GM23248 (cell line): Measurements from ENCODE around the gene CCT2. TPM values are rescaled to one million over a fixed set of nuclear protein-coding genes. Genes with fewer than 3 reads are reported as not detected.

ENCODE experiments used
- DNase-seq: peaks from one replicate; pipeline ENCODE4 v3.0.0-alpha.2; 2015
- H2AFZ ChIP-seq: fragments of 200-600 bp; sonication (generic); 2 replicates; pipeline ENCODE4 v1.6.1; 2016; ENCODE audit warnings: antibody characterized with exemption
- H3F3A ChIP-seq: fragments of 200-600 bp; sonication (generic); 2 replicates; pipeline ENCODE4 v1.6.1; 2016; ENCODE audit warnings: mild to moderate bottlenecking, antibody characterized with exemption, mixed run types; ENCODE audit not compliant: insufficient read depth
- H3K27ac ChIP-seq: fragments of 200-600 bp; sonication (generic); 2 replicates; pipeline ENCODE4 v1.5.1; 2016; ENCODE audit warnings: mild to moderate bottlenecking
- H3K27me3 ChIP-seq: fragments of 200-600 bp; sonication (generic); replicated peaks from 2 replicates; pipeline ENCODE4 v1.6.1; 2016; ENCODE audit warnings: mild to moderate bottlenecking; ENCODE audit not compliant: insufficient read depth
- H3K36me3 ChIP-seq: fragments of 200-600 bp; sonication (generic); 2 replicates; pipeline ENCODE4 v1.6.1; 2016; ENCODE audit warnings: low read depth, mild to moderate bottlenecking
- H3K4me1 ChIP-seq: fragments of 200-600 bp; sonication (generic); 2 replicates; pipeline ENCODE4 v1.6.1; 2016; ENCODE audit warnings: mild to moderate bottlenecking; ENCODE audit not compliant: insufficient read depth
- H3K4me2 ChIP-seq: fragments of 200-600 bp; sonication (generic); one replicate; pipeline ENCODE4 v1.6.1; 2016; ENCODE audit warnings: mild to moderate bottlenecking; ENCODE audit not compliant: unreplicated experiment
- H3K4me3 ChIP-seq: fragments of 200-600 bp; sonication (generic); 2 replicates; pipeline ENCODE4 v1.5.1; 2016; ENCODE audit warnings: mild to moderate bottlenecking
- H3K79me2 ChIP-seq: fragments of 200-600 bp; sonication (generic); 2 replicates; pipeline ENCODE4 v1.6.1; 2016; ENCODE audit warnings: mild to moderate bottlenecking; ENCODE audit not compliant: insufficient read depth
- H3K9ac ChIP-seq: fragments of 200-600 bp; sonication (generic); 2 replicates; pipeline ENCODE4 v1.6.1; 2016; ENCODE audit warnings: mild to moderate bottlenecking
- H3K9me2 ChIP-seq: fragments of 200-600 bp; sonication (generic); 2 replicates; pipeline ENCODE4 v1.6.1; 2016; ENCODE audit warnings: mixed run types, mild to moderate bottlenecking, moderate library complexity; ENCODE audit not compliant: insufficient read depth
- H3K9me3 ChIP-seq: fragments of 200-600 bp; sonication (generic); one replicate; pipeline ENCODE4 v1.6.1; 2017; ENCODE audit warnings: low read depth
- H4K20me1 ChIP-seq: fragments of 200-600 bp; sonication (generic); 2 replicates; pipeline ENCODE4 v1.6.0; 2016; ENCODE audit not compliant: insufficient read depth
- EZH2 ChIP-seq: fragments of 200-600 bp; sonication (generic); IDR thresholded peaks from 2 replicates; pipeline ENCODE4 v1.6.1; 2018; ENCODE audit warnings: antibody characterized with exemption, mild to moderate bottlenecking; ENCODE audit not compliant: insufficient read depth, poor library complexity, severe bottlenecking
- EZH2phosphoT487 ChIP-seq: fragments of 200-600 bp; sonication (generic); IDR thresholded peaks from 2 replicates; pipeline ENCODE4 v1.6.1; 2018; ENCODE audit warnings: antibody characterized with exemption, moderate library complexity, mild to moderate bottlenecking, low read depth; ENCODE audit not compliant: insufficient read depth
- WGBS, 2 experiments: methylation state at CpG; one replicate each; pipeline ENCODE4 v1.1.6; 2015 to 2017; ENCODE audit warnings: low lambda C conversion rate in 2 of 2, low coverage in 1 of 2; ENCODE audit errors: missing lambda C conversion rate in 2 of 2; 5-methylcytosine and 5-hydroxymethylcytosine counted together
- in situ Hi-C: fragments of 300-500 bp; cut with MboI; formaldehyde crosslinking; loops from 2 replicates; pipeline ENCODE4 v1.15.0; 2020
- polyA plus RNA-seq: library from polyadenylated mRNA; unstranded; fragments of >200 nt; fragmentation: Nextera tagmentation; extraction: Ambion mirVana; gene quantifications from 2 replicates; pipeline ENCODE4 v1.2.1, GENCODE V29; 2016
- total RNA-seq: library from RNA; depleted of rRNA; stranded (reverse); fragments of >200 nt; shearing (Covaris generic); gene quantifications from 2 replicates; pipeline ENCODE4 v1.2.3, GENCODE V29; 2014

CCT2 gene
- total and polyA plus RNA-seq, 2 experiments from 2014 or later, result 157 to 171 TPM

DNA sequence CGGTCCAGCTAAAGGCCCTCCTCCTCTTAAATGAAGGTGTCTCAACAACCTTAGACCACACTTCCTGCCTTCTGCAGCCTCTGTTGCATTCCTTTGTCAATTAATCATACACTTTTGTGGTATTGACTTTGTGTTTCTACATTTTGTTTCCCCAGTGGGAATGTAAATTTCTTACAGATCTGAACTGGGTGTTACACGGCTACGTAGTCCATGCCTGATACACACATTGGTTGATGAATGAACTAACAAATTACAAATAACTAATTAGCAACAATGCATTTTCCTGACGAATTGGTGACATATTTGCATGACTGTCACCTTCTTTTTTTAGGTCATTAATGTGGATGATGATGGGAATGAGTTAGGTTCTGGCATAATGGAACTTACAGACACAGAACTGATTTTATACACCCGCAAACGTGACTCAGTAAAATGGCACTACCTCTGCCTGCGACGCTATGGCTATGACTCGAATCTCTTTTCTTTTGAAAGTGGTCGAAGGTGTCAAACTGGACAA is 15.2 kb upstream of the CCT2 start:
- Histone ChIP-seq H3K27me3 (no peaks in the 10 kb centered on the region), H3K9ac (no peak overlapping the region), H3K36me3 (peaks cover 43% of the 10 kb centered on the region), H4K20me1 (no peaks in the 10 kb centered on the region), H3K9me2 (no peaks in the 10 kb centered on the region), H2AFZ (no peak overlapping the region), H3K4me1 (peaks cover 24% of the 10 kb centered on the region), H3K27ac (peak overlapping the region; percentile 35), H3K79me2 (peaks cover 27% of the 10 kb centered on the region), H3K4me3 (no peak overlapping the region), H3K9me3 (no peaks in the 10 kb centered on the region), H3K4me2 (peak overlapping the region; percentile 53), H3F3A (peaks cover 30% of the 10 kb centered on the region)
- peak; percentile 44 for DNase-seq
- in situ Hi-C loops, result loop anchor here (10.0 kb wide), 1 partner anchor 165 kb away; no protein-coding TSS in a partner anchor
- TF ChIP-seq EZH2 (no peak), EZH2phosphoT487 (no peak)
- 80 to 83% methylated on average over 10 of the region's 10 CpGs for WGBS, 2 experiments

DNA sequence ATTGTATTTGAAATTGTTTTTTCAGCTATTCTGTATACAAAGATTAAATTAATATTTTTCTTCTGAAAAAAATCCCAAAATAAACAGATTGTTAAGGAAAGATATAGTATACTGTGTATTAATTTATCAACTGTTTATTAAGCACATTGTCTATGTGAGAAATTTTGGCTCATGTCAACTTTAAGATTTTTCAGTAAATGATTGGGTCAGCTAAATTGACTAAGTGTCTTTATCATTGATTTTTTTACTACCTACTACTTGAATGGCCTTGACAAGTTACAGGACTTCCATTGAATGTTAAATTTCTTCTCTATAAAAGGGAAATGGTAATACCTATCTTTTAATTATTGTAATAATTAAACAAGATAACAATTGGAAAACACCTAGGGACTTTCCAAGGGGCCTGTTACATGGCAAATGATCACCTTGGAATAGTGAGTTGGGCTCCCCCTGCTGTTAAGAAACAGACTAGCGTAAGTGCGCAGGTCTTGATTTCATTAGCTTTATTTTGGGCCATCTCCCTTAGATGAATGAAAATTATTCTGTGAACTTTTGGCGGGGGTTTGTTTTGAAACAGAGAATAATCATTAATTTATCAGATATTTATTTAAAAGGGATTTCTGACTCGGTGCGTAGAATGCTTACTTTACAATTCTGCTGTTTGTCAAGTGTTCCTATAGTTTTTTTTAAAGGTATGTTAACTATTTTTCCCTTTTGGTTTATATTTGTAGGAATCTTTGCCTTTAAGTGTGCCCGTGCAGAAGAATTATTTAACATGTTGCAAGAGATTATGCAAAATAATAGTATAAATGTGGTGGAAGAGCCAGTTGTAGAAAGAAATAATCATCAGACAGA is 14.5 kb upstream of the CCT2 start:
- peaks cover 27% of the 10 kb centered on the region for H3K79me2 ChIP-seq
- peaks cover 48% of the 10 kb centered on the region for H3K36me3 ChIP-seq
- H3K4me3 ChIP-seq, result no peak overlapping the region
- no peaks in the 10 kb centered on the region for H3K9me3 ChIP-seq
- no peak overlapping the region for H3K4me2 ChIP-seq
- 7 to 10% methylated on average over 6 of the region's 6 CpGs for WGBS, 2 experiments
- in situ Hi-C loops, result loop anchor here (10.0 kb wide), 1 partner anchor 166 kb away; no protein-coding TSS in a partner anchor
- H3K27ac ChIP-seq, result no peak overlapping the region
- no peaks in the 10 kb centered on the region for H3K9me2 ChIP-seq
- H3K27me3 ChIP-seq, result no peaks in the 10 kb centered on the region
- TF ChIP-seq EZH2phosphoT487, result no peak
- TF ChIP-seq EZH2, result no peak
- peak; percentile 80 for DNase-seq
- no peak overlapping the region for H2AFZ ChIP-seq
- H4K20me1 ChIP-seq, result no peaks in the 10 kb centered on the region
- H3F3A ChIP-seq, result peaks cover 30% of the 10 kb centered on the region
- no peak overlapping the region for H3K9ac ChIP-seq
- H3K4me1 ChIP-seq, result peaks cover 30% of the 10 kb centered on the region

DNA sequence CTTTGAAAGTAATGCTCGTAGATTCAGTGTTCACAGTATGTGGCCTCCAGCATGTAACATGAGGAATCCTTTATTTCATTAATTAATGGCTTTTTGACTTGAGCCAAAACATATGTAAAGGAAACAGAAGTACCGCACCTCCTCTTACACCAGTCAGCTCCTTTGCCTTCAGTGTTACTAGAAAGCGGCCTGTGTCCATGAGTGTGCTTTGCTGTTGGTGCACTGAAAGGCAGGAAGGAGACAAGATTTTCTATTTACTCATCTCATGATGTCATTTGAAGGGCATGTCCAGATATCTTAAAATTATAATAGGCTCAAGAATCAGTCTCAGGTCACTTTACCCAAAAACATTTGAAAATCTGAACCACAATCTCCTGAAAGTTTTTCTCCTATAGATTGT is 9.9 kb upstream of the CCT2 start:
- in situ Hi-C loops, result loop anchor here (10.0 kb wide), 1 partner anchor 171 kb away; no protein-coding TSS in a partner anchor
- peak; percentile 48 for DNase-seq
- Histone ChIP-seq H3K9me3 (no peaks in the 10 kb centered on the region), H3F3A (peaks cover 7% of the 10 kb centered on the region; the same call in 1 of the 2 replicates), H3K4me1 (peaks cover 12% of the 10 kb centered on the region), H4K20me1 (no peaks in the 10 kb centered on the region), H3K36me3 (peaks cover 51% of the 10 kb centered on the region), H3K4me3 (no peak overlapping the region), H3K9ac (no peak overlapping the region), H3K4me2 (no peak overlapping the region), H3K79me2 (peaks cover 21% of the 10 kb centered on the region; the same call in 1 of the 2 replicates), H3K9me2 (no peaks in the 10 kb centered on the region), H3K27ac (no peak overlapping the region), H2AFZ (no peak overlapping the region), H3K27me3 (no peaks in the 10 kb centered on the region)
- TF ChIP-seq EZH2phosphoT487, result no peak
- no peak for TF ChIP-seq EZH2
- 82 to 87% methylated on average over 3 of the region's 3 CpGs for WGBS, 2 experiments

DNA sequence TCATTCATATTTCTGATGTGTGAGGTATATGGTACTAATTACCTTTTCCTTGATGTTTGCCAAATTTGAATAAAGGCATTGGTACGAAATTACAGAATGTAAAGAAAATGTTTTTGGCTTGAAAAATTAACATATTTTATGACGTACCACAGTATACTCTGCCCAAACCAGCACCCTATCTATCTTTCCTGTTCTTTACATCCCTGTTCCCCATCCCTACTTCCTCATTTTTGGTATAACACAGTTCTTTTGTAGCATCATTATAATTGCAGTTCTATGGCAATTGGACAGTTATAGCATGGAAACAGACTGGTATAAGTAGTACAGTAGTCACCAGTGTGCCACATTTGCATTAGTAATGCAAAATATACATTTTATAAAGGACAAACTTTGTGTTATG is 7.0 kb upstream of the CCT2 start:
- Histone ChIP-seq H3K4me3 (no peak overlapping the region), H3K27ac (no peak overlapping the region), H3F3A (no peaks in the 10 kb centered on the region; the same call in 1 of the 2 replicates), H3K79me2 (0 out of 2 replicates have a peak, but pooled peaks cover 18% of the 10 kb centered on the region), H3K9ac (no peak overlapping the region), H3K9me3 (no peaks in the 10 kb centered on the region), H2AFZ (no peak overlapping the region), H3K9me2 (no peaks in the 10 kb centered on the region), H4K20me1 (no peaks in the 10 kb centered on the region), H3K4me2 (no peak overlapping the region), H3K36me3 (peaks cover 33% of the 10 kb centered on the region), H3K4me1 (peaks cover 8% of the 10 kb centered on the region), H3K27me3 (no peaks in the 10 kb centered on the region)
- DNase-seq, result no peak
- TF ChIP-seq EZH2 (no peak), EZH2phosphoT487 (no peak)
- 93 to 97% methylated on average over 2 of the region's 2 CpGs for WGBS, 2 experiments
- in situ Hi-C loops, result loop anchor here (10.0 kb wide), 1 partner anchor 173 kb away; no protein-coding TSS in a partner anchor
